Measurements from ENCODE around the gene ZNF324B.
A peak's percentile ranks its signal among the peaks of the same experiment; 100 is the strongest.
"Not testable (repeated sequence)": the region's sequence is repeated elsewhere in the genome, so short reads cannot be mapped to it uniquely, and the experiment has no call there.

Gene ZNF324B
- total RNA-seq, result 6.2 to 7.7 (median 7.2) reads per million in 3 donors

DNA sequence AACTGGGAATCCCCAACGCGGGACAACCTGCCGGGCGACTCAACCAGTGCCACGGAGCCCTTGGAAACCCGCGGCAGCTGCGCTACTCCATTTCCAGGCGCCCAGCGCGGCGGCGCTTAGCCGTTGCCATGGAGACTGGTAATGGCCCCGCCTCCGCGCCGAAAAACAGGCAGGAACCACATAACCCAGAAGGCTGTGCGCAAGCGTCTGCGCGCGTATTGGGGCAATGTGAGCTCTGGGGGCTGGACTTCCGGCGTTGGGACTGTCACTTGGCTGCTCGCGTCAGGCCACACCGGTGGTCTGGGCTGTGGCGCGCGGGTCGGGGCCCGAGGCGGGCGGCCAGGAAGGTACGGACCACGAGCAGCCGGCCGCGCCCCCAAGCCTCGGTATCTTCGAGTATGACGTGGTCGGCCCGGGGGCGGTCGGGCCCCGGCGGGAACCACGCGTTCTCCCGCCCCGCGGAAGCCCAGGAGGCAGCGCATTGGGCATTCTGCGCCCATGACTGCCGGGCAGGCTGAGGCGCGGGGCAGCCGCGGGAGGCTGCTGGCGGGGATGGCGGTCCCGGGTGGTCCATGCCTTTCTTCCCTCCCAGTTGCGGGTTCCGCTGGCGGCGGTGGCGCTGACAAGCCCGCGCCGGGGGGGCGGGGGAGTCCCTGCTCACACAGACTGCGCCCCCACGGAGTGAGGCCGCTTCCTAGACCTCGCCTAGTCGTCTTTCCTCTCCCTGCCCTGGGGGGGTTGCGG is at the start of gene ZNF324B:
Gene ZNF324B, plus strand, starts transcription at position 265 of the 744 bp plus-strand sequence. CDS start 2,080 bp downstream, outside the sequence.
- H3K4me3 ChIP-seq (ENCODE audit: insufficient read depth, low read depth, low read length, poor library complexity, severe bottlenecking), result peak within 1 kb of the TSS; percentile 93
- peak within 1 kb of the TSS; percentile 80 for H3K27ac ChIP-seq (ENCODE audit: insufficient read depth, low read length, poor library complexity, severe bottlenecking)

DNA sequence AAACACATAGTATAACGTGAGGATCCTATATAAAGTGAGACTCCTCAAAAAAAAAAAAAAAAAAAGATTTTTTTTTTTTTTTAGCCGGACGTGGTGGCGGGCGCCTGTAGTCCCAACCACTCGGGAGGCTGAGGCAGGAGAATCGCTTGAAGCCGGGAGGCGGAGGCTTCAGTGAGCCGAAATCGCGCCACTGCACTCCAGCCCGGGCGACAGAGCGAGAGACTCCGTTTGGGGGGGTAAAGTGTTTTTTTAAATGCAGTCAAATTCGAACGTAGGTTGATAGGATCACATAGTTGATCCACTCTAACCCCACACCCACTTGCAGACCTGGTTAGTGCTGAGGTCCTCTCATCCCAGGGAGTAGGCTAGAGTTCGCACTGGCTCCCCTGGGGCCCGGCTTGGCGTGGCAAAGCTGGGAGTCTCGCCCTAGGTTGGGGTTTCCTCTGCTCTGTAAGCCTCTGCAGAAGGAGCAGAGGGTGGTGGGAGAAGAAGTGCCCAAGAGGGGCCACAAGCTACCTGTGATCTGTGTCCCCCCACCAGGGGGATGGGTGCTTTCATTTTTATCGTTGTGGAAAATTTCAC is 49.5 kb upstream of the ZNF324B start:
- peak overlapping the region; percentile 86 for H3K27ac ChIP-seq (ENCODE audit: insufficient read depth, low read length, poor library complexity, severe bottlenecking)
- no peaks in the 10 kb centered on the region for H3K27me3 ChIP-seq (replicated peaks; ENCODE audit: control insufficient read depth, insufficient read depth, low read length, poor library complexity, severe bottlenecking)
- DNase-seq, result no peak
- H3K4me3 ChIP-seq (ENCODE audit: insufficient read depth, low read depth, low read length, poor library complexity, severe bottlenecking), result peak overlapping the region; percentile 65
- no peaks in the 10 kb centered on the region for H3K9me3 ChIP-seq (ENCODE audit: control insufficient read depth, low read length)
- H3K36me3 ChIP-seq (ENCODE audit: control insufficient read depth, insufficient read depth, low read length), result no peaks in the 10 kb centered on the region
- H3K4me1 ChIP-seq (ENCODE audit: control insufficient read depth, insufficient read depth, low read length, poor library complexity, severe bottlenecking), result peaks cover 9% of the 10 kb centered on the region

More for the DNA sequence above, at the start of gene ZNF324B:
- no peaks in the 10 kb centered on the region for H3K27me3 ChIP-seq (replicated peaks; ENCODE audit: control insufficient read depth, insufficient read depth, low read length, poor library complexity, severe bottlenecking)
- H3K9me3 ChIP-seq (ENCODE audit: control insufficient read depth, low read length), result no peaks in the 10 kb centered on the region
- peak; percentile 93 to 96 (median 95) for DNase-seq
- H3K36me3 ChIP-seq (ENCODE audit: control insufficient read depth, insufficient read depth, low read length), result no peaks in the 10 kb centered on the region
- peaks cover 6% of the 10 kb centered on the region for H3K4me1 ChIP-seq (ENCODE audit: control insufficient read depth, insufficient read depth, low read length, poor library complexity, severe bottlenecking)

DNA sequence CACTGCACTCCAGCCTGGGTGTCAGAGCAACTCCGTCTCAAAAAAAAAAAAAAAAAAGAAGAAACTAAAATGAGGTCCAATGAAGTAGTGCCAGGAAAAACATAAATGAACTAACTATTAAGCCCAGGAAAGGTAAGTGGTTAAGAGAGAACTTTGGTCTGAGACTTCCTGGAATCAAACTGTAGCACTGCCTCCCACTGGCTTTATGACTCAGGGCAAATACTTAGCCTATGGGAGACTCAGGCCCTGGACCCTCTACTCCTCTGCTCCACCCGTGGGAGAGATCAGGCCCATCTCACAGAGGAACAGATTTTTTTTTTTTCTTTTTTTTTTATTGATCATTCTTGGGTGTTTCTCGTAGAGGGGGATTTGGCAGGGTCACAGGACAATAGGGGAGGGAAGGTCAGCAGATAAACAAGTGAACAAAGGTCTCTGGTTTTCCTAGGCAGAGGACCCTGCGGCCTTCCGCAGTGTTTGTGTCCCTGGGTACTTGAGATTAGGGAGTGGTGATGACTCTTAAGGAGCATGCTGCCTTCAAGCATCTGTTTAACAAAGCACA is 47.4 kb upstream of the ZNF324B start:
- DNase-seq; H3K9me3 ChIP-seq (ENCODE audit: control insufficient read depth, low read length); H3K27ac ChIP-seq (ENCODE audit: insufficient read depth, low read length, poor library complexity, severe bottlenecking); H3K4me3 ChIP-seq (ENCODE audit: insufficient read depth, low read depth, low read length, poor library complexity, severe bottlenecking); H3K36me3 ChIP-seq (ENCODE audit: control insufficient read depth, insufficient read depth, low read length); H3K27me3 ChIP-seq (replicated peaks; ENCODE audit: control insufficient read depth, insufficient read depth, low read length, poor library complexity, severe bottlenecking): not testable (repeated sequence)
- peaks cover 19% of the 10 kb centered on the region for H3K4me1 ChIP-seq (ENCODE audit: control insufficient read depth, insufficient read depth, low read length, poor library complexity, severe bottlenecking)

DNA sequence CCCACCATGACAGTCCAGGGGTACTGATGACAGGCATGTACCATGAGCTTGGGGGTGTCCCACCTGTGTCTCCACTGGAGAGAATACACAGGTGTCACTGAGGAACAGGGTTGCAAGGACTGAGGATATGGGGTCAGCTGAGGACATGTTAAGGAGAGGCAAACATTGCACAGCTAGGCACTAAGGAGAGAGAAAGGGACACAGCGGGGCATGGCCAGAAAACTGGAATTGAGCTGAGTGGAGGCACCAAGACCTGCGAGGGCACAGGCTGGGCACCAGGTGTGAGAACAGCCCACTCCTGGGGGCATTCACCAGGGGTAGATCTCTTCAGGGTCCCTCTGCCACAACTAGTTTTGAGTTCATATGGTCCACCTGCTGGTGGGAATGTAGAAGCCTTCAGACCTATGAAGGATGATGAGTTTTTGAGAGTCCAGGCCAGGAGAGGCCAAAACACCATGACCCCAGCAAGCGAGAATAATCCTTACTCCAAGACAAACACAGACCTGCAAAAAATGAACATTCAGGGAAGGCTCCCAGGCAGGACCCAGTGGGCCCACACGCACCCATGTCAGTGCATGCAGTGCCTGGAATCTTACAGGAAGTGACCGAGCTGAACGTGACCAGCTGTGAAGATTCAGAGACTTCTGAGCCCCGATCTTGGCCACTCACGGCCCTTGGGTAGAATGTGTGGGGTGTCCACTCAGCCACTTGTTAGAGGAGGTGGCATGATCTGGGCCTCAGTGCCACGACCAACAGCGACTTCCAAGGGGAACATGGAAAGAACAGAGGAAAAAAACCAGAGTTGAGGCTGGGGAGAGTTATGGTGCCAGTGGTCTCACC is 44.4 kb upstream of the ZNF324B start:
- Histone ChIP-seq H3K27me3 (replicated peaks; ENCODE audit: control insufficient read depth, insufficient read depth, low read length, poor library complexity, severe bottlenecking) (no peaks in the 10 kb centered on the region), H3K9me3 (ENCODE audit: control insufficient read depth, low read length) (no peaks in the 10 kb centered on the region), H3K4me3 (ENCODE audit: insufficient read depth, low read depth, low read length, poor library complexity, severe bottlenecking) (no peak overlapping the region), H3K27ac (ENCODE audit: insufficient read depth, low read length, poor library complexity, severe bottlenecking) (peak overlapping the region; percentile 86), H3K4me1 (ENCODE audit: control insufficient read depth, insufficient read depth, low read length, poor library complexity, severe bottlenecking) (peaks cover 17% of the 10 kb centered on the region), H3K36me3 (ENCODE audit: control insufficient read depth, insufficient read depth, low read length) (no peaks in the 10 kb centered on the region)
- no peak for DNase-seq

DNA sequence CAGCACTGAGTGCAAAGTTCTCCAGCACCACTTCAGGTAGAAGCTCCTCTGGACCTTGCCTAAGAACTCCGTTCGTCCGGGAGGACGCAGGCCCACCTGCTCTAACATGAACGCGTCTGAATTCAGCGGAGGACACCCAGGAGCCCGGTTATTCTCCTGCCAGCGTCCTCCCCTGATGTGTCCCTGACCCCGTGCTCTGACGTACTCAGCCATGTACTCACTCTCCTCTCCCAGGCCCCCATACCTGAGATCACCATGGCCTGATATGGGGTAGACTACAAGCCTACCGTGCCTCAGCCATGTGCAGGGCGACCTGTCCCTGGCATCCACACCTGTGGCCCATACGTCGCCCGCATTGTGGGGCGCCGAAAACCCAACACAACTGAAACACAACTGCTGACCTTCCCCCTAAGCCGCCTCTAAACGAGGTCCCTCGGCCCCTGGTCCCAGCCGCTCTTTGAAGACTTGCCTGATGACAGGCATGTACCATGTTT is 43.7 kb upstream of the ZNF324B start:
- DNase-seq, result no peak

DNA sequence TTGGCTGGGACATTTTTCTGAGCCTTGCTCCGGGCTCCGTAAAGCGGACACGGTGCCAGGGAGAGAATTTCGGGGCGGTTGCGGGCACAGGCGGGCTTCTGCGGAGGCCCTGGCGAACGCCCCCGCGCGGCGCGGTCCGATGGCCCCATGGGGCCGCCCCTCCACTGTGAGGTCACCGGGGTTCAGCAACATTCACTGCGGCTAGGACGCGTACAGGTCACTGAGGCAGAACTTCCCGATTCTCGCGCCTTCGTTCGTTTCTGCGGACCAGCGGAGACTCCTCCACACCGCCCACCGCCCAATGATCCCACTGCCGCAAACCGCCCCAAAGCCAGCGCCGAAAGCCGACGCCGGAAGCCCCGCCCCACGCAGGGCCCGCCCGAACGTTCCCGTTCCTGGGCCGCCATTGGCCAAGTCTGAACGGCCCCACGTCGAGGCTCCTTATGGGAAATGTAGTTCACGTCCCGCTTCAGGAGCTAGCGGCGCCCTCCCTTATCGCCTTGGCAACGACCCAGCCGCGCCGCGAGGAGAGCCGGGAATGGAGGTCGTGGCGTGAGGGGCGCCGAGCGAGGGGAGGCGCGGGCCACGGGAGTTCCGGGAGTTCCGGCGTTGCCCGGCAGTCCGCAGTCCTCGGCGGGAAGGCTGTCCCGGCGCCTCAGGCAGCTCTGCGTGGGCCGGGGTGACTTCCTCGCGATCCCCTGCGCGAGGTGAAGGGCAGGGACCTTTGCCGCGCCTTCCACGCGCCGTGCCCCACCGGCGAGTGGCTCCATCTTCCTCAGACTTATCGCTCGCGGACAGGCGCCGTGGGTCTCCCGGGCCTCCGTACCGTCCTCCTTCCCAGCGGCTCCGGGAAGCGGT is 43.0 kb upstream of the ZNF324B start, which contains the start of gene ZNF584:
Gene ZNF584, plus strand, starts transcription at position 498 of the 858 bp plus-strand sequence. CDS start 499 bp downstream, outside the sequence.
- Histone ChIP-seq H3K27ac (ENCODE audit: insufficient read depth, low read length, poor library complexity, severe bottlenecking) (peak within 1 kb of the TSS; percentile 86), H3K36me3 (ENCODE audit: control insufficient read depth, insufficient read depth, low read length) (no peaks in the 10 kb centered on the region), H3K4me1 (ENCODE audit: control insufficient read depth, insufficient read depth, low read length, poor library complexity, severe bottlenecking) (peaks cover 17% of the 10 kb centered on the region), H3K4me3 (ENCODE audit: insufficient read depth, low read depth, low read length, poor library complexity, severe bottlenecking) (peak within 1 kb of the TSS; percentile 90), H3K27me3 (replicated peaks; ENCODE audit: control insufficient read depth, insufficient read depth, low read length, poor library complexity, severe bottlenecking) (no peaks in the 10 kb centered on the region), H3K9me3 (ENCODE audit: control insufficient read depth, low read length) (no peaks in the 10 kb centered on the region)
- peak; percentile 86 to 91 (median 90) for DNase-seq

More for the DNA sequence above, 43.7 kb upstream of the ZNF324B start:
- Histone ChIP-seq H3K9me3 (ENCODE audit: control insufficient read depth, low read length) (no peaks in the 10 kb centered on the region), H3K4me3 (ENCODE audit: insufficient read depth, low read depth, low read length, poor library complexity, severe bottlenecking) (peak overlapping the region; percentile 90), H3K4me1 (ENCODE audit: control insufficient read depth, insufficient read depth, low read length, poor library complexity, severe bottlenecking) (peaks cover 17% of the 10 kb centered on the region), H3K27me3 (replicated peaks; ENCODE audit: control insufficient read depth, insufficient read depth, low read length, poor library complexity, severe bottlenecking) (no peaks in the 10 kb centered on the region), H3K36me3 (ENCODE audit: control insufficient read depth, insufficient read depth, low read length) (no peaks in the 10 kb centered on the region), H3K27ac (ENCODE audit: insufficient read depth, low read length, poor library complexity, severe bottlenecking) (peak overlapping the region; percentile 86)

DNA sequence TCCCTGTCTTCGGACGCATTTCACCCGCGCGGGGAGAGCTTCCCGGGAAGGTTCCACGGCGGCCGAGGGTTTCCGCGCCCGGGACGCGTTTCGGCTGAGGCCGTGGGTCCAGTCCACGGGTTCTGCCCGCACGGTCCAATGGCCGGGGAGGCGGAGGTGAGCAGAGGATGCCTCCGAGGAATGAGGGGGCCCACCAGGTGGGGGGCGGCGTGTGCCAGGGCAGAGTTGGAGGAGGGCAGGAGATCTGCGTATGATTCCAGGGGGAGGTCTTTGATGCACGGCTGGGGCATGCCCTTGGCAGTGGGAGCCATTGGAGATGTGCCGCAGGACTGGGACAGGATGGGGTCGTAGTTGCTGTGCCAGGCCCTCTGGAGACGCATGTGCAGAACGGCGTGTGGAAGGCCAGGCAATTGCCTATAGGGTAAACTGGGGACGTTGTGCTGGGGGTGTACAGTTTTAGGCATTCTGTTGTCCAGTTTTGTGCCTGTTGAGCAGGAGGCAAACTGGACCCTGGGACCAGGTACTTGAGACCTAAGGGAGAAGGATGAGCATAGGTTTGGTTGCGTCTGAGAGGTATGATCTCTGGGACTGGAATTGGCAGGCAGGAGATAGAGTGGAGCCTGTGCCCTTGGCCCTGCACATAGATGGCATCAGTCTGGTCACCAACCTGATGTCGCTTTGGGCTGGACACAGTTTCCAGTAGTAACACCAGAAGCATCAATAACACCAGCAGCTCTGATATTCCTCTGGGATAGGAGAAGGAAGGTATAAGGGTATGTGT is 42.2 kb upstream of the ZNF324B start:
- no peaks in the 10 kb centered on the region for H3K36me3 ChIP-seq (ENCODE audit: control insufficient read depth, insufficient read depth, low read length)
- peak overlapping the region; percentile 86 for H3K27ac ChIP-seq (ENCODE audit: insufficient read depth, low read length, poor library complexity, severe bottlenecking)
- DNase-seq, result no peak
- no peaks in the 10 kb centered on the region for H3K9me3 ChIP-seq (ENCODE audit: control insufficient read depth, low read length)
- H3K4me3 ChIP-seq (ENCODE audit: insufficient read depth, low read depth, low read length, poor library complexity, severe bottlenecking), result peak overlapping the region; percentile 90
- no peaks in the 10 kb centered on the region for H3K27me3 ChIP-seq (replicated peaks; ENCODE audit: control insufficient read depth, insufficient read depth, low read length, poor library complexity, severe bottlenecking)
- H3K4me1 ChIP-seq (ENCODE audit: control insufficient read depth, insufficient read depth, low read length, poor library complexity, severe bottlenecking), result peaks cover 17% of the 10 kb centered on the region

DNA sequence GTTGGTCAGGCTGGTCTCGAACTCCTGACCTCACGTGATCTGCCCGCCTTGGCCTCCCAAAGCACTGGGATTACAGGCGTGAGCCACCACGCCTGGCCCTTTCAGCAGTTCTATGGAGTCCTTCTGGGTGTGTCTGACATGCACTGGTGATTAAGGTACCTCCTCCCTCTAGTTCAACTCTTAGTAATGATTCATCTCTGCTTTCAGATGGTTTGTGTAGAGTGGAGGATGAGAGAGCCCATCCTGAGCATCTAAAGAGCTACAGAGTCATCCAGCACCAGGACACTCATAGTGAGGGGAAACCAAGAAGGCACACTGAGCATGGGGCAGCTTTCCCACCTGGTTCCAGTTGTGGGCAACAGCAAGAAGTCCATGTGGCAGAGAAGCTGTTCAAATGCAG is 34.8 kb upstream of the ZNF324B start:
- H3K4me1 ChIP-seq (ENCODE audit: control insufficient read depth, insufficient read depth, low read length, poor library complexity, severe bottlenecking), result no peaks in the 10 kb centered on the region
- no peaks in the 10 kb centered on the region for H3K9me3 ChIP-seq (ENCODE audit: control insufficient read depth, low read length)
- H3K27me3 ChIP-seq (replicated peaks; ENCODE audit: control insufficient read depth, insufficient read depth, low read length, poor library complexity, severe bottlenecking), result no peaks in the 10 kb centered on the region
- no peak overlapping the region for H3K27ac ChIP-seq (ENCODE audit: insufficient read depth, low read length, poor library complexity, severe bottlenecking)
- no peak for DNase-seq
- no peak overlapping the region for H3K4me3 ChIP-seq (ENCODE audit: insufficient read depth, low read depth, low read length, poor library complexity, severe bottlenecking)
- peaks cover 15% of the 10 kb centered on the region for H3K36me3 ChIP-seq (ENCODE audit: control insufficient read depth, insufficient read depth, low read length)

Data from effector memory CD4-positive, alpha-beta T cell (primary cell).